GM12892 (cell line): ENCODE data around the gene PRPF4.

Experiments used
- POLR2A ChIP-seq: IDR thresholded peaks from 2 replicates; pipeline ENCODE4 v1.6.1; 2011; ENCODE audit warnings: low read depth, low read length, control low read depth
- POLR2AphosphoS5 ChIP-seq: IDR thresholded peaks from 2 replicates; pipeline ENCODE4 v1.6.1; 2011; ENCODE audit warnings: low read depth, low read length, control low read depth
- TAF1 ChIP-seq: IDR thresholded peaks from 2 replicates; pipeline ENCODE4 v1.6.1; 2011; ENCODE audit warnings: low read depth, mild to moderate bottlenecking, control low read depth, low read length, borderline replicate concordance

GRCh38 chr9:113269355-113269754, 6.1 kb upstream of the PRPF4 start:
- TF ChIP-seq POLR2AphosphoS5 = no peak
- no peak for TF ChIP-seq POLR2A
- no peak for TF ChIP-seq TAF1
